ENCODE measurements around the gene MEGF6.

DNA sequence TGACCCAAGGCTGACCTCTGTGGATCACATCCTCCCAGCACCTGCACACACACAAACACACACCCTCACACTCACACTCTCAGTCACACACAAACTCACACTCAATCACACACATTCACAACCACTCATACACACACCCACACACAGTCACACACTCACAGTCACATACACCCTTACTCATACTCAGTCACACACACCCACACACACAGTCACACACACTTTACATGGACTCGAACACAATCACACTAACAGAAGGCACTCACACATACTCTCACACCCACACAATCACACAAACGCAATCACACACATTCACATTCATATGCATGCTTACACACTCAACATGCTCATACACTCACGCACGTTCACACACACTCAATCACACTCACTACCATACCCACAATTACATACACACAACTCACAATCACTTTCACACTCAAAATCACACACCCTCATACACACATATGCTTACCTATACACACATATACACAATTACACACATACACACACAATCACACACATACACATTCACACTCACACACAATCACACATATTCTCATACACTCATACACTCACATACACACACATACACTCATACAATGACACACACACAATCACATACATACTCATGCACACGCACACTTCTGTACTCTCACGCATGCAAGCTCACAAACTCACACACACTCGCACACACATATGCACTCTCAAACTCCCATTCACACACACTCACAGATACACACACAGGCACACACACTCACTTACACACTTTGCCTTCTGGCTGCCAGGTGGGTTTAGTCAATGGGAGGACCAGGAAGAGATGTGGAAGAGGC lies 6.1 kb downstream of the MEGF6 start:
- TF ChIP-seq, protein P1, sequence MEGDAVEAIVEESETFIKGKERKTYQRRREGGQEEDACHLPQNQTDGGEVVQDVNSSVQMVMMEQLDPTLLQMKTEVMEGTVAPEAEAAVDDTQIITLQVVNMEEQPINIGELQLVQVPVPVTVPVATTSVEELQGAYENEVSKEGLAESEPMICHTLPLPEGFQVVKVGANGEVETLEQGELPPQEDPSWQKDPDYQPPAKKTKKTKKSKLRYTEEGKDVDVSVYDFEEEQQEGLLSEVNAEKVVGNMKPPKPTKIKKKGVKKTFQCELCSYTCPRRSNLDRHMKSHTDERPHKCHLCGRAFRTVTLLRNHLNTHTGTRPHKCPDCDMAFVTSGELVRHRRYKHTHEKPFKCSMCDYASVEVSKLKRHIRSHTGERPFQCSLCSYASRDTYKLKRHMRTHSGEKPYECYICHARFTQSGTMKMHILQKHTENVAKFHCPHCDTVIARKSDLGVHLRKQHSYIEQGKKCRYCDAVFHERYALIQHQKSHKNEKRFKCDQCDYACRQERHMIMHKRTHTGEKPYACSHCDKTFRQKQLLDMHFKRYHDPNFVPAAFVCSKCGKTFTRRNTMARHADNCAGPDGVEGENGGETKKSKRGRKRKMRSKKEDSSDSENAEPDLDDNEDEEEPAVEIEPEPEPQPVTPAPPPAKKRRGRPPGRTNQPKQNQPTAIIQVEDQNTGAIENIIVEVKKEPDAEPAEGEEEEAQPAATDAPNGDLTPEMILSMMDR (conservative IDR thresholded peaks at IDR 0.05), result no peak
- no peak for TF ChIP-seq ZFX (IDR thresholded peaks at IDR 0.05)
